NCI-H1417 treated with DMSO at 0.1 percent for 48 hours (cell line): ENCODE data around the gene RAB43.
A peak's percentile ranks its signal among the peaks of the same experiment; 100 is the strongest.

Experiments used
- DNase-seq: peaks from one replicate; lab custom pipeline; 2025; lab: John Stamatoyannopoulos, UW

The RAB43 gene

GRCh38 chr3:129061023-129061887, 60.3 kb downstream of the RAB43 start:
- DNase-seq = no peak

DNA sequence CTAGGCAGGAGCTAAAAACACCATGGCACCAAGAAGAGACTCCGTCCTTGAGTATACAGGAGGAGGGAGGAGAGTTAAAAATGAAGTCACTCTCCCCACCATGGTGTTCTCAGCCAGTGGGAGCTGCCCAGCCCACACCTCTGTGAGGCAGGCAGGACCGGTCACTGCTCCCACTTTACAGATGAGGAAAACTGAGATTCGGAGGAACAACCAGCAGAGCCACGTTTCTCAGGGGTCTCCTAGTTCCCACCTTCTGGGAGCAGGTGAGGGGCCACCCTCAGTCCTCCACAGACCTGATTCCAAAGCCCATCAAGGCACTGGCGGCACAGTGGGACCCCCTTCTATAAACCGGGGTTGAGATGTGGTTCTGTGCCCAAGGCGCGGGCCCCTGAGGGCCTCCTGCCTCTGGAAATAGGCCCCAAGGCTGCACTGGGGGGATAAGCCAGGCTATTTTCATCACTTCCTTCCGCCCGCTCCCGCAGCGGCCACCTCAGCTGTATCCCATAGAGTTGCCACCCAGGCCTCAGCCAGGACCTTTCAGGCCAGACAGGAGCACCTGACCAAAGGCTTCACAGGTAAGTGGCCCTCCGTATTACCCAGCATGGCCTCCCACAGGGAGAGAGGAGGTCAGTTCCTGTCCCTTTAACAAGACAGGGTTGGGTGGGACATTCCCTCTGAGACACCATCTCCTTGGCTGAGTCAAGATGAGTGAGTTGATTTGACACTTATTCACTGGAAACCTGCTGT, 61.2 kb downstream of the RAB43 start, which contains the start of gene GP9:
TSS of gene GP9 (plus strand) at position 504 of the 747 bp plus-strand sequence. CDS start 961 bp downstream, outside the sequence.
- DNase-seq = no peak

GRCh38 chr3:129059311-129059958, 62.2 kb downstream of the RAB43 start:
- no peak for DNase-seq

- no peak for DNase-seq
Observed at GRCh38 chr3:129058441-129059200, 63.0 kb downstream of the RAB43 start.

GRCh38 chr3:129057249-129057648, 64.4 kb downstream of the RAB43 start:
- no peak for DNase-seq

- DNase-seq = no peak
Observed at GRCh38 chr3:129056451-129057173, 65.0 kb downstream of the RAB43 start.

GRCh38 chr3:129054605-129055104, 66.9 kb downstream of the RAB43 start:
- DNase-seq = no peak

DNA sequence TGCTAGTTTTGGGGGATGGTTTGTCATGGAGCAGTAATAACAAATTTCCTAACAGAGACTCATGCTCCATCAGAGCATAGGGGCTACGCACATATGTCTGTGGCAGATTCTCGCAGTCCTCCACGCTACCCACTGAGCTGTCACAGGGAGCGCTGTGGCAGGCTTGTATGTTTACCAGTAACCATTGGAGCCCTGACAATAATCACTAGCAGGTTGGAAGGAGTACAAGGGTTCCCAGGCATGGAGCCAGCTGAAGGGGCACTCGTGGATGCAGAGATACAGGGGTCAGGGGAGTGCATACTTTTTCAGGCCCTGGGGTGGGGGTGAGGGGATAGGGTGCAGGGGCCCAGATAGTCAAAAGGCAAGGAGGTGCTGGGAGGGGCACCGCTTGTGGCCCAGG, 68.9 kb downstream of the RAB43 start:
- no peak for DNase-seq

- DNase-seq = no peak
Observed at GRCh38 chr3:129051871-129052340, 69.7 kb downstream of the RAB43 start.

DNA sequence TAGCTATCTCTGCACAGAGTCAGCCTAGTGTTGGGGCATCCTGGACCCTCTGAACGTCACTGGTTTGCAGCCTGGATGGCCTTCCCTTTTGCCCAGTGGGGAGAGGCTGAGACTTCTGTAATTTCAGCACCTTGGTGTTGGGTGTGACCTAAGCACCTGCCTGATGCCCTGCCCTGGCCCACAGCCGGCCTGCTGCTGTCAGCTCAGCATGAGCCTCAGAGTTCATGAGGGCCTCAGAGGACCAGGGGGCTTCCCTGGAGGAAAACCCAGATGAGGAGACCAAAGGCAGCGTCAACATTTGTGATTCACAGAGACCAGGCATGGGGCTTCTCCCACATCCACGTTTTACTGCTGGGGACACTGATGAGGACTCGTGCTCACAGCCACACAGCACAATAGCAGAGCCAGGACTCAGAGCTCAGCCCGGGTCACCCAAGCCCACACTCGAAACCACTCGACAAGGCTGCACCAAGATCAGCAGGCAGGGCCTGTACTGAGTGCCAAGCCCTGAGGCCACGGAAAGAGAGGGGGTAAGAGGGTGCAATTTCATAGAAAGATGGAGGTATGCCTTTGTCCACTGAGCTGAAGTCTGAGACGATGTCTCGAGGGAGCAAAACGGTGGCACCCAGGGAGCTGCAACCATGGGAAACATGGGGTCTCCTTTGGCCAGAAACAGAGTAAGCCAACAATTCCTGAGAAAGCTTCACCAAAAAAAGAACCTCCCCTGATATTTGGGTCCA, 70.9 kb downstream of the RAB43 start:
- DNase-seq = no peak

DNA sequence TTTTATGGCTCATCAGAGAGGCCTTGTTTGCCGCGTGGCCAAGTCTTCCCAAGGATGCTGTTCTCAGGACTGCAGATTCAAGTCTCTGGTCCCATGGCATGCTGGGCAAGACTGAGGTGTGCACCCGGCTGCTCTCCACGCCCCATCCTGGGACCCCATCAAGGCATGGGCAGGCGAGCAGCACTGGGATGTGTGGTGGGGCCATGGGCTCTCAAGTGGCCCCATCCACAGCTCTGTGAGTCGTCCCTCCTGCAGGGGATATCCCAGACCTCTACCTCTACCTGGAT, 74.1 kb downstream of the RAB43 start:
- DNase-seq = no peak

DNA sequence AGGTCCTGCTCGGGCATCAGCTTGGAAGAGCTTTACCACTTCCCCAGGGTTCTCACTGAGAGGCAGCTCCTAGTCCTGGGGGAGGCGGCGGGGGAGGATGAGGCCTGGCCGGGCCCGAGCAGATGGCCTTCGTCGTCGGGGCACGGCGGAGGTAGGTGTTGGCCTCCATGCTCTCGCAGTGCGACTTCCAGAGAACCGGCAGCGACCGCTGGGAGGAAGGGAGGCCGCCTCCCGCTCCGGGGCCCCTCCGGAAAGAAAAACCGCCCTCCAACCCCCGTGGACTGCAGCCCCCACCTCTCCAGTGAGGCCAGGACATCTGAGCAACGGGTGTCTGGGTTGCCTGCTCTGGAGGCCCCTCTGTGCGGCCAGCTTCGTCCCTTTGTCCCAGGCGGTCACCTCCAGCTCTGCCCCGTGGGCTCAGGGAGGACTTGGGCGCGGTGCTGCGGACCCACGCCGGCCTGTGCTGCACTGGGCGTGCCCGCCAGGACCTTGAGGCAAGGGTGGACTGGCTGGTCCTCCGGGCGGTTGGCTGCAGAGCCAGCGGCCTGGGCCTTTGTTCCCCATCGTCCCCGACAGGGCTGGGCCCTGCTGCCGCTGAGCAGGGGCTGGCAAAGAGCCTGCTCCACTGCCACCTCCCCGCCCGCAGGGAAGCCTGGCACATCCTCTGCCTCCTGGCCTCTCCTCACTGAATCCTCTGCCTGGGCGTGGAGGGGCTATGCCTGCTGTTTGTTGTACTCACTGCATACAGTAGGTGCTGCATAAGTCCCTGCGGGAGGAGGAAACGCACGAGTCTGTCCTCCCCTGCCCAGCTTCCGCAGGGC, 74.7 kb downstream of the RAB43 start:
- no peak for DNase-seq

GRCh38 chr3:129046037-129046731, 75.4 kb downstream of the RAB43 start:
- DNase-seq = no peak

DNA sequence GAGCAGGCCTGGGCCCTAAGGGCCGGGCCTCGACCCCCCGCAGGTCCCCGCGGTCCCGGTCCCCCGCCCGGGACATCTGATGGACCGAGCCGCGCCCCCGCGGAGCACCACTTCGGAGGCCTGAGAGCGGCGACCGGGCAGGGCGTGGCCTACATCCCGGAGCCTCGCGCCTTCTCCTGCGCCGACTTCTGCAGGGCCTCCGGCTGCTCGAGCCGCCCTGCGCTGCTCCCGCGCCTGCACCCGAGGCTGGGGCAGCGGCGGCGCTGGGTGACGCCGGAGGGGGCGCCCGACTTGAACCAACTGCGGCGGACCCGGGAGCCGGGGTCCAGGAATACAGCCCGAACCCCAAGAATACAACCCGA, 75.9 kb downstream of the RAB43 start:
- no peak for DNase-seq

- no peak for DNase-seq
Observed at GRCh38 chr3:129040579-129041300, 80.9 kb downstream of the RAB43 start.

DNA sequence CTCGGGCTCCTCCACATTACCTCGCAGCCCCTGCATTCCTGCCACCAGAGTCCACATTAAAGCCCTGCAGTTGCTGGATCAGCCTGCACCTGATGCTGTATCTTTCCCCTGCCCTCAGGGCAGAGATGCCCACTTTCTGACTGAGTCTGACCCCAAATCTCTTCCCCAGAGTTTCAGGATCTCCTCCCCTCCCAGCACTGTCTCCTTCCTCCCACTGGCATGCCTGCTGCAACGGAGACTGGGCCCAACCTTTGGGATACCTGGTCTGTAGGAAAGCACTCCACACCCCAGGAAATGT, 81.6 kb downstream of the RAB43 start:
- DNase-seq = no peak

- peak; percentile 78 for DNase-seq
Observed at GRCh38 chr3:129039271-129040038, 82.1 kb downstream of the RAB43 start.
